Esophagus muscularis mucosa (tissue), 4 donors: Measurements from ENCODE around the gene NHLH2. TPM values are rescaled to one million over a fixed set of nuclear protein-coding genes. Genes with fewer than 3 reads are reported as not detected.

Experiments
- DNase-seq: peaks from one replicate; pipeline ENCODE4 v3.0.0-alpha.2; 2017; ENCODE audit errors: extremely low spot score
- H3K27ac ChIP-seq, 4 donors: fragments of 200-600 bp; sonication (generic); replicated peaks in 1 of 4; 1 replicate in 3 of 4; 2 replicates in 1 of 4; pipeline ENCODE4 v1.5.1; 2016 to 2019; ENCODE audit warnings: mild to moderate bottlenecking in 1 of 4
- H3K27me3 ChIP-seq, 4 donors: fragments of 200-600 bp; sonication (generic); one replicate each; pipeline versions ENCODE4 v1.5.1 to v1.6.0; 2016 to 2019
- H3K36me3 ChIP-seq, 4 donors: fragments of 200-600 bp; sonication (generic); one replicate each; pipeline ENCODE4 v1.5.1; 2016 to 2019
- H3K4me1 ChIP-seq, 4 donors: fragments of 200-600 bp; sonication (generic); one replicate each; pipeline ENCODE4 v1.5.1; 2016 to 2019
- H3K4me3 ChIP-seq, 4 donors: fragments of 200-600 bp; sonication (generic); 1 replicate in 2 of 4; 2 replicates in 2 of 4; pipeline ENCODE4 v1.5.1; 2016 to 2019; ENCODE audit warnings: mild to moderate bottlenecking in 4 of 4, moderate library complexity in 1 of 4
- H3K9me3 ChIP-seq, 4 donors: fragments of 200-600 bp; sonication (generic); 1 replicate in 3 of 4; 2 replicates in 1 of 4; pipeline ENCODE4 v1.5.1; 2016 to 2019
- CTCF ChIP-seq, 3 experiments: fragments of 200-600 bp in 2 of 3; fragments of 450-650 bp in 1 of 3; sonication (generic) in 2 of 3; IDR thresholded peaks; one replicate each; pipeline ENCODE4 v1.5.1; 2017 to 2019; ENCODE audit warnings: antibody characterized with exemption in 3 of 3, mild to moderate bottlenecking in 2 of 3, moderate library complexity in 1 of 3
- EP300 ChIP-seq: sonication (generic); formaldehyde crosslinking; IDR thresholded peaks from one replicate; pipeline ENCODE4 v1.6.1; 2017; ENCODE audit warnings: antibody characterized with exemption
- POLR2A ChIP-seq: fragments of 450-650 bp; IDR thresholded peaks from one replicate; pipeline ENCODE4 v1.6.1; 2017; ENCODE audit warnings: antibody characterized with exemption, moderate library complexity, mild to moderate bottlenecking, low read depth
- POLR2AphosphoS5 ChIP-seq, 2 donors: sonication (generic); formaldehyde crosslinking; IDR thresholded peaks; one replicate each; pipeline ENCODE4 v1.6.1; 2017; ENCODE audit warnings: antibody characterized with exemption in 2 of 2
- WGBS: methylation state at CpG from one replicate; pipeline ENCODE4 v1.1.5; 2018; 5-methylcytosine and 5-hydroxymethylcytosine counted together
- intact Hi-C: fragments of 100-400 bp; cut with DNase I; formaldehyde crosslinking; loops from one replicate; pipeline ENCODE4 v1.15.1; 2023
- total RNA-seq, 4 donors: library from RNA; depleted of rRNA; stranded (reverse); fragments of >200 nt; gene quantifications; one replicate each; pipeline versions ENCODE4 v1.1.0 to v1.2.1, GENCODE V29; 2016

NHLH2 gene
- total RNA-seq, 4 donors from 2014 or later: not detected

- Histone ChIP-seq H3K4me3 (no peak overlapping the region), H3K27me3 (peaks cover 10 to 65% (median 19%) of the 10 kb centered on the region in 4 donors), H3K9me3 (no peaks in the 10 kb centered on the region), H3K4me1 (peaks cover 21 to 24% (median 22%) of the 10 kb centered on the region in 4 donors), H3K27ac (no peak overlapping the region), H3K36me3 (no peaks in the 10 kb centered on the region)
- TF ChIP-seq POLR2AphosphoS5 (IDR thresholded peaks at IDR 0.05): no peak
- TF ChIP-seq EP300: no peak
- WGBS: 75% methylated on average over 5 of the region's 5 CpGs
- intact Hi-C loops: no loop called here
- DNase-seq: no peak
Observed at GRCh38 chr1:115833856-115834255, 7.1 kb downstream of the NHLH2 start.

GRCh38 chr1:115832651-115833050 is 8.3 kb downstream of the NHLH2 start:
- 91% methylated on average over 8 of the region's 8 CpGs for WGBS
- intact Hi-C loops: no loop called here
- Histone ChIP-seq H3K9me3 (no peaks in the 10 kb centered on the region), H3K4me3 (no peak overlapping the region), H3K27ac (no peak overlapping the region), H3K27me3 (peaks cover 1 to 62% (median 8%) of the 10 kb centered on the region in 4 donors), H3K36me3 (no peaks in the 10 kb centered on the region), H3K4me1 (peaks cover 17 to 23% (median 20%) of the 10 kb centered on the region in 4 donors)
- TF ChIP-seq POLR2A (no peak), CTCF (IDR thresholded peaks at IDR 0.05) (no peak)
- DNase-seq: no peak

GRCh38 chr1:115830963-115831362 is 10.0 kb downstream of the NHLH2 start:
- intact Hi-C loops: no loop called here
- no peak for DNase-seq
- TF ChIP-seq EP300 (no peak), POLR2AphosphoS5 (IDR thresholded peaks at IDR 0.05) (no peak), POLR2A (no peak), CTCF (IDR thresholded peaks at IDR 0.05) (no peak)

GRCh38 chr1:115829947-115830346 is 11.0 kb downstream of the NHLH2 start:
- DNase-seq: no peak
- intact Hi-C loops: no loop called here
- TF ChIP-seq CTCF (IDR thresholded peaks at IDR 0.05): no peak
- TF ChIP-seq EP300: no peak
- TF ChIP-seq POLR2A: no peak
- no peak for TF ChIP-seq POLR2AphosphoS5 (IDR thresholded peaks at IDR 0.05)
- H3K36me3 ChIP-seq: no peaks in the 10 kb centered on the region
- no peak overlapping the region for H3K27ac ChIP-seq
- H3K4me1 ChIP-seq: peaks cover 15 to 20% (median 18%) of the 10 kb centered on the region in 4 donors
- H3K4me3 ChIP-seq: no peak overlapping the region
- H3K27me3 ChIP-seq: peaks cover 0 to 43% (median 2%) of the 10 kb centered on the region in 4 donors
- H3K9me3 ChIP-seq: no peaks in the 10 kb centered on the region
- WGBS: 92% methylated on average over 3 of the region's 3 CpGs

More at GRCh38 chr1:115830963-115831362, 10.0 kb downstream of the NHLH2 start:
- no peak overlapping the region for H3K4me3 ChIP-seq
- peaks cover 0 to 53% (median 2%) of the 10 kb centered on the region in 4 donors for H3K27me3 ChIP-seq
- 83% methylated on average over 3 of the region's 3 CpGs for WGBS
- H3K9me3 ChIP-seq: no peaks in the 10 kb centered on the region
- no peak overlapping the region for H3K27ac ChIP-seq
- H3K4me1 ChIP-seq: peaks cover 15 to 20% (median 18%) of the 10 kb centered on the region in 4 donors
- no peaks in the 10 kb centered on the region for H3K36me3 ChIP-seq

DNA sequence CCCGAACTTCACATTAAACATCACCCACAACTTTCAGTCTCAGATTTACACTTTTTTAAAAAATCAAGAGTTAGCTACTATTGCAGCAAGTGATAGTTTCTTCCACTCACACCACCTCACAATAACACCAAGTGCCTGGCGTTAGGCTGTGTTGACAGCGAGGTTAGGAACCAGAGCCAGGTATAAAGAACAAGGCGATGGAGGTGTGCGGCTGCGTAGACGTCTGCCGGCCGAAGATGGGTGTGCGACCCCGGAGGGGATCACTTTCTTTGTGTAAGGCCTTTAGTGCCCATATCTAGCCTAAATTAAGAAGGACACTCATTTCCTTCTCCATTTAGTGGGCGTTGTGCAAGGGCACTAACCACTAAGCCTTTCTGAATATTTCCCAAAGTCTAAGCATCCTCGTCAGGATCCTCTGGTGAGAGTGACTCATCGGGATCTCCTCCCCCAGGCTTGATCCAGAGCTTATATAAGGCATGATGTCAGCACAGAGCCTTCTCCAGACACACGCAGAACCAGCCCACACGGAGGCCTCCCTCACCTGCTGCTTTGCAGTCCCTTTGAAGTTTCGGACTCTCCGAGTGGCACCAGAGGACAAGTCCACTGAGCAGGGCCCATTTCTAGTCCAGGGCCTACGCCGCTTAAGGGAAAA is 11.8 kb downstream of the NHLH2 start:
- no peak for TF ChIP-seq EP300
- peak; percentile 66 to 68 for TF ChIP-seq POLR2AphosphoS5 (IDR thresholded peaks at IDR 0.05)
- Histone ChIP-seq H3K4me1 (peaks cover 15 to 20% (median 18%) of the 10 kb centered on the region in 4 donors), H3K36me3 (no peaks in the 10 kb centered on the region), H3K27me3 (peaks cover 0 to 39% (median 2%) of the 10 kb centered on the region in 4 donors), H3K9me3 (no peaks in the 10 kb centered on the region), H3K4me3 (peak overlapping the region; percentile 57 to 69 (median 60)), H3K27ac (peak overlapping the region in 1 of 4 donors; percentile 60)
- DNase-seq: no peak
- 62% methylated on average over 20 of the region's 20 CpGs for WGBS
- intact Hi-C loops: no loop called here
